Endothelial cell of umbilical vein (primary cell): Measurements from ENCODE around the gene KMT2C.

ENCODE experiments used
- EZH2 ChIP-seq: IDR thresholded peaks from 2 replicates; pipeline ENCODE4 v1.6.1; 2012; ENCODE audit warnings: borderline replicate concordance, low read depth, mild to moderate bottlenecking, moderate library complexity, low read length, inconsistent platforms; ENCODE audit not compliant: severe bottlenecking
- POLR2A ChIP-seq: IDR thresholded peaks from 2 replicates; pipeline ENCODE4 v1.6.1; 2012; ENCODE audit warnings: low read depth, mild to moderate bottlenecking, control low read depth, low read length
- POLR2AphosphoS5 ChIP-seq: IDR thresholded peaks from 2 replicates; pipeline ENCODE4 v1.6.1; 2012; ENCODE audit warnings: low read depth, mild to moderate bottlenecking, control low read depth, low read length, moderate library complexity; ENCODE audit not compliant: insufficient read depth
- TF ChIP-seq, protein P1 (sequence below), 2 donors: IDR thresholded peaks; 1 replicate in 1 of 2; 2 replicates in 1 of 2; pipeline ENCODE4 v1.5.1; 2011; ENCODE audit warnings: low read length in 2 of 2, mild to moderate bottlenecking in 2 of 2, moderate library complexity in 2 of 2, control low read depth in 1 of 2, inconsistent platforms in 1 of 2, low read depth in 1 of 2; ENCODE audit not compliant: insufficient read depth in 1 of 2; ENCODE audit errors: extremely low read depth in 1 of 2
- TF ChIP-seq, protein P2 (sequence below): IDR thresholded peaks from 2 replicates; pipeline ENCODE4 v1.6.1; 2011; ENCODE audit not compliant: insufficient read depth, insufficient read length

DNA sequence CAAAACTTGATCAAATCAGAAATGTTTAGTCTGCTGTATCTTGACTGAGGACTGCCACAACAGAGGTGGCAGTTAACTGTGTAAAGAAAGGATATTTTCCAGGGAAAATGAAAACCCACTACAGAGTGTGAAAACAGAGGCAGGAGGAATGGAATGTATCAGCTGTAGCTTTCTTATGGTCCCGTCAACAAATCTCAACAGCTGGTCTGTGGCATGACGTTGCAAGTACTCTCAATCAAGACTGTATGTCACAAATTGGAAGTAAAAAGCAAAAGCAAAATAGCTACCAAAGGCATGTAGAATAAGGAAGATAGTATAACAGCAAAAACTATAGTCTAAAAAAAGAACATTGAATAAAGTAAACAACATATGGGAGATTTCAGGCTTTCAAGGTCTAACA lies 123.5 kb downstream of the KMT2C start:
- TF ChIP-seq, protein P1, sequence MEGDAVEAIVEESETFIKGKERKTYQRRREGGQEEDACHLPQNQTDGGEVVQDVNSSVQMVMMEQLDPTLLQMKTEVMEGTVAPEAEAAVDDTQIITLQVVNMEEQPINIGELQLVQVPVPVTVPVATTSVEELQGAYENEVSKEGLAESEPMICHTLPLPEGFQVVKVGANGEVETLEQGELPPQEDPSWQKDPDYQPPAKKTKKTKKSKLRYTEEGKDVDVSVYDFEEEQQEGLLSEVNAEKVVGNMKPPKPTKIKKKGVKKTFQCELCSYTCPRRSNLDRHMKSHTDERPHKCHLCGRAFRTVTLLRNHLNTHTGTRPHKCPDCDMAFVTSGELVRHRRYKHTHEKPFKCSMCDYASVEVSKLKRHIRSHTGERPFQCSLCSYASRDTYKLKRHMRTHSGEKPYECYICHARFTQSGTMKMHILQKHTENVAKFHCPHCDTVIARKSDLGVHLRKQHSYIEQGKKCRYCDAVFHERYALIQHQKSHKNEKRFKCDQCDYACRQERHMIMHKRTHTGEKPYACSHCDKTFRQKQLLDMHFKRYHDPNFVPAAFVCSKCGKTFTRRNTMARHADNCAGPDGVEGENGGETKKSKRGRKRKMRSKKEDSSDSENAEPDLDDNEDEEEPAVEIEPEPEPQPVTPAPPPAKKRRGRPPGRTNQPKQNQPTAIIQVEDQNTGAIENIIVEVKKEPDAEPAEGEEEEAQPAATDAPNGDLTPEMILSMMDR (IDR thresholded peaks at IDR 0.05; ENCODE audit: extremely low read depth in 1 of 2, insufficient read depth in 1 of 2, low read depth in 1 of 2, low read length in 2 of 2), result no peak
- no peak for TF ChIP-seq POLR2AphosphoS5
- TF ChIP-seq, protein P2, sequence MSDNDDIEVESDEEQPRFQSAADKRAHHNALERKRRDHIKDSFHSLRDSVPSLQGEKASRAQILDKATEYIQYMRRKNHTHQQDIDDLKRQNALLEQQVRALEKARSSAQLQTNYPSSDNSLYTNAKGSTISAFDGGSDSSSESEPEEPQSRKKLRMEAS, result no peak
- TF ChIP-seq POLR2A, result no peak
- no peak for TF ChIP-seq EZH2
